ENCODE data around the gene RPL9. TPM values are rescaled to one million over a fixed set of nuclear protein-coding genes. Genes with fewer than 3 reads are reported as not detected.

The RPL9 gene
- total RNA-seq, 1 donor from 2014 or later, result 831 TPM

DNA sequence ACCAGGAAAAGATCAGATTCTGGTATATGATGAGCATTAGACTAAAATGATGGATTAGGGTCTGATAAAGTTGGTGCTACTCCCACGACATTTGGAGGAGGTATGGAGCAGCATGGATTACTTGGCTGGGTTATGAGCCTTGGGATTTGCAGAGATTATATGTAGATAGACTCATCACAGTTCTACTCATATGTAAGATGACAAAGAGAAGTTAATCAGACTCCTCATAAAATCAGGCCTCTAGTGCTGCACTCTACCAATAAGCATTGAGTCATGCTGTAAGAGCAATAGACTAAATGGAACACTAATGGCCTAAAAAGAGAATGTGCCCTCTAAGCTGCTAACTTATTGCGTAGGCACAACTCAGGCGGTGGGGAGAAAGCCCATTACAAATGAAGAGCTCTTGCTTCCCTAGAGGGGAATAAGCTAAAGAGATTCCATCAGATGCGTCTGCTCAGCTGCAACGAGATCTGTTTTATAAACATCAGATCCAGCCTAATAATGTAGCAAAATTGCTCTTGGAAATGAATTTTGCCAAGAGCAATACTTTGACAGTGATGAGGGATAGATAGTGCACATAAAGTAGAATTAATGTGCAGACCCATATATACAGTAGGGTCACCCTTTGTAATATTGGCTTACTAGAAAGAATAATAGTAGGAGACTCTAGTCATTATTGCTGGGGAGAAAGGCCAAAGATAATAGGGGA, 17.6 kb upstream of the RPL9 start:
- Mint-ChIP-seq H3K27ac (ENCODE audit: unreplicated experiment) (no peak overlapping the region), H3K4me1 (ENCODE audit: low read depth, unreplicated experiment) (no peaks in the 10 kb centered on the region), H3K9me3 (ENCODE audit: unreplicated experiment) (no peaks in the 10 kb centered on the region), H3K4me3 (ENCODE audit: unreplicated experiment) (no peak overlapping the region), H3K36me3 (ENCODE audit: unreplicated experiment) (no peaks in the 10 kb centered on the region), H3K27me3 (ENCODE audit: unreplicated experiment) (no peaks in the 10 kb centered on the region)
- no peak for DNase-seq
- TF ChIP-seq, protein P1, sequence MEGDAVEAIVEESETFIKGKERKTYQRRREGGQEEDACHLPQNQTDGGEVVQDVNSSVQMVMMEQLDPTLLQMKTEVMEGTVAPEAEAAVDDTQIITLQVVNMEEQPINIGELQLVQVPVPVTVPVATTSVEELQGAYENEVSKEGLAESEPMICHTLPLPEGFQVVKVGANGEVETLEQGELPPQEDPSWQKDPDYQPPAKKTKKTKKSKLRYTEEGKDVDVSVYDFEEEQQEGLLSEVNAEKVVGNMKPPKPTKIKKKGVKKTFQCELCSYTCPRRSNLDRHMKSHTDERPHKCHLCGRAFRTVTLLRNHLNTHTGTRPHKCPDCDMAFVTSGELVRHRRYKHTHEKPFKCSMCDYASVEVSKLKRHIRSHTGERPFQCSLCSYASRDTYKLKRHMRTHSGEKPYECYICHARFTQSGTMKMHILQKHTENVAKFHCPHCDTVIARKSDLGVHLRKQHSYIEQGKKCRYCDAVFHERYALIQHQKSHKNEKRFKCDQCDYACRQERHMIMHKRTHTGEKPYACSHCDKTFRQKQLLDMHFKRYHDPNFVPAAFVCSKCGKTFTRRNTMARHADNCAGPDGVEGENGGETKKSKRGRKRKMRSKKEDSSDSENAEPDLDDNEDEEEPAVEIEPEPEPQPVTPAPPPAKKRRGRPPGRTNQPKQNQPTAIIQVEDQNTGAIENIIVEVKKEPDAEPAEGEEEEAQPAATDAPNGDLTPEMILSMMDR (IDR thresholded peaks at IDR 0.05; ENCODE audit: partially characterized antibody, unreplicated experiment), result no peak

- Mint-ChIP-seq H3K4me1 (ENCODE audit: low read depth, unreplicated experiment) (no peaks in the 10 kb centered on the region), H3K36me3 (ENCODE audit: unreplicated experiment) (no peaks in the 10 kb centered on the region), H3K27me3 (ENCODE audit: unreplicated experiment) (no peaks in the 10 kb centered on the region), H3K27ac (ENCODE audit: unreplicated experiment) (no peak overlapping the region), H3K9me3 (ENCODE audit: unreplicated experiment) (no peaks in the 10 kb centered on the region), H3K4me3 (ENCODE audit: unreplicated experiment) (no peak overlapping the region)
- TF ChIP-seq, protein P1 (IDR thresholded peaks at IDR 0.05; ENCODE audit: partially characterized antibody, unreplicated experiment), result no peak
- no peak for DNase-seq
Measured at GRCh38 chr4:39472396-39472795, 13.7 kb upstream of the RPL9 start.

DNA sequence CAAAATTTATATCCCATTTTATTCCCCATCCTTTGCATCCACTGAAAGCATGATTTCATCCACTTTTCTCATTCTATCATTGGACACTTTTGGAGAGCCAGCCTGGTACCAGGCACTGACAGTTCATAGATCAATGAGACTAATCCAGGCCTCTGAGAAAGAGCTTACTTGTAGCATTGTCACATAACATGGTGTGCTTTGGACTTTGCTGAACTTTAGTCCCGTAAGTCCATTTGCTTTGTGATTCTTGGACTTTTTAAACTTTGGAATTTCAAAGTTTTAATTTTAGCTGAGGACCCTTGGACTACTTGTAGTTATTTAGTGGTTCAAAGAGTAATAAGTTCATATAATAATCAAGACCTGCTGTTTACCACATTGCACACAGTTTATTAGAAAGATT, 11.7 kb upstream of the RPL9 start:
- Mint-ChIP-seq H3K4me3 (ENCODE audit: unreplicated experiment) (no peak overlapping the region), H3K36me3 (ENCODE audit: unreplicated experiment) (no peaks in the 10 kb centered on the region), H3K27ac (ENCODE audit: unreplicated experiment) (no peak overlapping the region), H3K4me1 (ENCODE audit: low read depth, unreplicated experiment) (no peaks in the 10 kb centered on the region), H3K9me3 (ENCODE audit: unreplicated experiment) (no peaks in the 10 kb centered on the region), H3K27me3 (ENCODE audit: unreplicated experiment) (no peaks in the 10 kb centered on the region)
- DNase-seq, result no peak
- TF ChIP-seq, protein P1 (IDR thresholded peaks at IDR 0.05; ENCODE audit: partially characterized antibody, unreplicated experiment), result no peak

GRCh38 chr4:39469429-39470077, 10.8 kb upstream of the RPL9 start:
- Mint-ChIP-seq H3K9me3 (ENCODE audit: unreplicated experiment) (no peaks in the 10 kb centered on the region), H3K4me3 (ENCODE audit: unreplicated experiment) (no peak overlapping the region), H3K27me3 (ENCODE audit: unreplicated experiment) (peaks cover 2% of the 10 kb centered on the region), H3K36me3 (ENCODE audit: unreplicated experiment) (no peaks in the 10 kb centered on the region), H3K27ac (ENCODE audit: unreplicated experiment) (peak overlapping the region; percentile 18), H3K4me1 (ENCODE audit: low read depth, unreplicated experiment) (no peaks in the 10 kb centered on the region)
- TF ChIP-seq, protein P1 (IDR thresholded peaks at IDR 0.05; ENCODE audit: partially characterized antibody, unreplicated experiment), result peak; percentile 91
- DNase-seq, result peak; percentile 42

DNA sequence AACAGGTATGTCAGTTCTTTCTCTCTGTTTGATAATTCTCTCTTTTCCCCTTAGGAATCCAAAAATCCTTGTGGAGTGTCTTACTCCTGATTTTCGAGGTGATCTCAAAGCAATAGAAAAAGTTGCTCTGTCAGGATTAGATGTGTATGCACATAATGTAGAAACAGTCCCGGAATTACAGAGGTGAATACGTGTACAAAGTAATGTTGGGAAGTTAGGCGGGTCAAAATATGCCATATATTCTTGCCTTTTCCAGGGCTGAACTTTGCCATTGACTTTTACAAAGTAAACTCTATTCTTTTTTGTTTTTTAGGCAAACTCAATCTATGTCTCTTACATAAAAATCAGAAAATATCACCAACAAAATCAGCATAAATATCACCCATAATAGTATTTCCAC, 8.7 kb upstream of the RPL9 start:
- Mint-ChIP-seq H3K4me1 (ENCODE audit: low read depth, unreplicated experiment) (no peaks in the 10 kb centered on the region), H3K9me3 (ENCODE audit: unreplicated experiment) (no peaks in the 10 kb centered on the region), H3K27me3 (ENCODE audit: unreplicated experiment) (peaks cover 2% of the 10 kb centered on the region), H3K4me3 (ENCODE audit: unreplicated experiment) (no peak overlapping the region), H3K27ac (ENCODE audit: unreplicated experiment) (no peak overlapping the region), H3K36me3 (ENCODE audit: unreplicated experiment) (no peaks in the 10 kb centered on the region)
- TF ChIP-seq, protein P1 (IDR thresholded peaks at IDR 0.05; ENCODE audit: partially characterized antibody, unreplicated experiment), result no peak
- DNase-seq, result no peak
